Upper lobe of left lung (tissue), 4 donors: ENCODE results near the gene DIRAS1.

Experiments
- EP300 ChIP-seq, 4 donors: sonication (generic); formaldehyde crosslinking; IDR thresholded peaks; one replicate each; pipeline ENCODE4 v1.5.1; 2017; ENCODE audit warnings: antibody characterized with exemption in 4 of 4, control low read depth in 2 of 4
- POLR2AphosphoS5 ChIP-seq, 2 donors: sonication (generic); formaldehyde crosslinking; IDR thresholded peaks; one replicate each; pipeline ENCODE4 v1.5.1; 2017; ENCODE audit warnings: antibody characterized with exemption in 2 of 2
- TF ChIP-seq, protein P1 (sequence below), 6 experiments: fragments of 450-650 bp in 4 of 6; fragments of 200-600 bp in 2 of 6; sonication (generic) in 2 of 6; IDR thresholded peaks; one replicate each; pipeline ENCODE4 v1.5.1; 2016 to 2019; ENCODE audit warnings: antibody characterized with exemption in 6 of 6

DNA sequence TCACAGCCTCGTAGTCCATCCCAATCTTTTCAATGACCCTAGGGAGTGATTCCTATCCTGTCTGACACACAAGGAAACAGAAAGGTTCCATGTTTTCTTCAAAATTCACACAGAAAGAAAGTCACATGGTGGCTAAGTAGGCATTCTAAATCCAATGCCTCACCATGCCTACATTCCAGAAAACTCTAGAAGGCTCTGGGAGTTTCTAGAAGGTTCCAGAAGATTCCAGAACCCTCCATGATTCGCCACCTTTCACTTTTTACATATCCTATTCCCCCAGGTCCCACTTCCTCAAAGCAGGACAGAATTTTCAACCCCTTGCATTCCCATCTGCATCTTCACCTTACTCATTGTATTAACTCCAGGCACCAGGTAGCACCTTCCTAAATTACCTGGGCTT lies 41.7 kb downstream of the DIRAS1 start:
- TF ChIP-seq, protein P1, sequence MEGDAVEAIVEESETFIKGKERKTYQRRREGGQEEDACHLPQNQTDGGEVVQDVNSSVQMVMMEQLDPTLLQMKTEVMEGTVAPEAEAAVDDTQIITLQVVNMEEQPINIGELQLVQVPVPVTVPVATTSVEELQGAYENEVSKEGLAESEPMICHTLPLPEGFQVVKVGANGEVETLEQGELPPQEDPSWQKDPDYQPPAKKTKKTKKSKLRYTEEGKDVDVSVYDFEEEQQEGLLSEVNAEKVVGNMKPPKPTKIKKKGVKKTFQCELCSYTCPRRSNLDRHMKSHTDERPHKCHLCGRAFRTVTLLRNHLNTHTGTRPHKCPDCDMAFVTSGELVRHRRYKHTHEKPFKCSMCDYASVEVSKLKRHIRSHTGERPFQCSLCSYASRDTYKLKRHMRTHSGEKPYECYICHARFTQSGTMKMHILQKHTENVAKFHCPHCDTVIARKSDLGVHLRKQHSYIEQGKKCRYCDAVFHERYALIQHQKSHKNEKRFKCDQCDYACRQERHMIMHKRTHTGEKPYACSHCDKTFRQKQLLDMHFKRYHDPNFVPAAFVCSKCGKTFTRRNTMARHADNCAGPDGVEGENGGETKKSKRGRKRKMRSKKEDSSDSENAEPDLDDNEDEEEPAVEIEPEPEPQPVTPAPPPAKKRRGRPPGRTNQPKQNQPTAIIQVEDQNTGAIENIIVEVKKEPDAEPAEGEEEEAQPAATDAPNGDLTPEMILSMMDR (IDR thresholded peaks at IDR 0.05): no peak
- TF ChIP-seq POLR2AphosphoS5 (IDR thresholded peaks at IDR 0.05): no peak
- no peak for TF ChIP-seq EP300 (IDR thresholded peaks at IDR 0.05)
